ENCODE data around the gene RAB31. TPM values are rescaled to one million over a fixed set of nuclear protein-coding genes. Genes with fewer than 3 reads are reported as not detected.

Gene RAB31
- total RNA-seq, 2 donors from 2014 or later = 4.7 to 16.0 TPM

- H3K9ac ChIP-seq (ENCODE audit: low read depth in 2 of 2, low read length in 2 of 2) = no peak overlapping the region
- H3K27me3 ChIP-seq = no peaks in the 10 kb centered on the region
- intact Hi-C loops (cut with DNase I) = loop anchor here (10.0 kb wide), 1 partner anchor 140 kb away; no protein-coding TSS in a partner anchor
- no peak for DNase-seq
- H3K4me3 ChIP-seq = no peak overlapping the region
- H3K4me1 ChIP-seq = no peaks in the 10 kb centered on the region
- H3K9me3 ChIP-seq = no peaks in the 10 kb centered on the region
- no peaks in the 10 kb centered on the region for H3K36me3 ChIP-seq
- no peak overlapping the region for H3K27ac ChIP-seq
- no peak for TF ChIP-seq CTCF (IDR thresholded peaks at IDR 0.05)
Measured at GRCh38 chr18:9715088-9715343, 6.9 kb downstream of the RAB31 start.

- Histone ChIP-seq H3K4me3 (no peak overlapping the region), H3K27ac (no peak overlapping the region), H3K9ac (ENCODE audit: low read depth in 2 of 2, low read length in 2 of 2) (no peak overlapping the region), H3K4me1 (no peaks in the 10 kb centered on the region), H3K9me3 (no peaks in the 10 kb centered on the region), H3K27me3 (no peaks in the 10 kb centered on the region), H3K36me3 (no peaks in the 10 kb centered on the region)
- TF ChIP-seq CTCF (IDR thresholded peaks at IDR 0.05) = no peak
- DNase-seq = no peak
- intact Hi-C loops (cut with DNase I) = loop anchor here (10.0 kb wide), 1 partner anchor 141 kb away; no protein-coding TSS in a partner anchor
Measured at GRCh38 chr18:9715978-9716774, 8.1 kb downstream of the RAB31 start.

GRCh38 chr18:9716780-9717563 lies 8.9 kb downstream of the RAB31 start:
- intact Hi-C loops (cut with DNase I) = loop anchor here (10.0 kb wide), 1 partner anchor 142 kb away; no protein-coding TSS in a partner anchor
- DNase-seq = no peak
- no peak overlapping the region for H3K4me3 ChIP-seq
- no peak for TF ChIP-seq CTCF (IDR thresholded peaks at IDR 0.05)
- no peak overlapping the region for H3K9ac ChIP-seq (ENCODE audit: low read depth in 2 of 2, low read length in 2 of 2)
- H3K27me3 ChIP-seq = no peaks in the 10 kb centered on the region
- H3K9me3 ChIP-seq = no peaks in the 10 kb centered on the region
- H3K27ac ChIP-seq = no peak overlapping the region
- H3K36me3 ChIP-seq = no peaks in the 10 kb centered on the region
- no peaks in the 10 kb centered on the region for H3K4me1 ChIP-seq

- Histone ChIP-seq H3K9me3 (no peaks in the 10 kb centered on the region), H3K27ac (no peak overlapping the region), H3K4me3 (no peak overlapping the region), H3K4me1 (no peaks in the 10 kb centered on the region), H3K36me3 (no peaks in the 10 kb centered on the region), H3K27me3 (no peaks in the 10 kb centered on the region), H3K9ac (ENCODE audit: low read depth in 2 of 2, low read length in 2 of 2) (no peak overlapping the region)
- intact Hi-C loops (cut with DNase I) = loop anchor here (10.0 kb wide), 1 partner anchor 145 kb away; no protein-coding TSS in a partner anchor
- TF ChIP-seq CTCF (IDR thresholded peaks at IDR 0.05) = no peak
- no peak for DNase-seq
Measured at GRCh38 chr18:9719421-9719981, 11.4 kb downstream of the RAB31 start.

- no peaks in the 10 kb centered on the region for H3K27me3 ChIP-seq
- TF ChIP-seq CTCF (IDR thresholded peaks at IDR 0.05) = no peak
- intact Hi-C loops (cut with DNase I) = no loop called here
- DNase-seq = no peak
- no peak overlapping the region for H3K4me3 ChIP-seq
- no peaks in the 10 kb centered on the region for H3K36me3 ChIP-seq
- no peak overlapping the region for H3K9ac ChIP-seq (ENCODE audit: low read depth in 2 of 2, low read length in 2 of 2)
- H3K9me3 ChIP-seq = no peaks in the 10 kb centered on the region
- no peak overlapping the region for H3K27ac ChIP-seq
- no peaks in the 10 kb centered on the region for H3K4me1 ChIP-seq
Measured at GRCh38 chr18:9720327-9720726, 12.2 kb downstream of the RAB31 start.

All from colonic mucosa (tissue), 4 donors.